ENCODE results near the gene PDE6A.
"Not testable (repeated sequence)": the region's sequence is repeated elsewhere in the genome, so short reads cannot be mapped to it uniquely, and the experiment has no call there.

Gene PDE6A

GRCh38 chr5:149870232-149870631 lies 74.4 kb downstream of the PDE6A start:
- DNase-seq (ENCODE audit: low read depth) = no peak
- TF ChIP-seq CTCF (IDR thresholded peaks at IDR 0.05; ENCODE audit: insufficient read depth, low read depth, low read length, missing control alignments) = no peak
- H3K4me3 ChIP-seq (ENCODE audit: low read depth, low read length) = no peak overlapping the region

DNA sequence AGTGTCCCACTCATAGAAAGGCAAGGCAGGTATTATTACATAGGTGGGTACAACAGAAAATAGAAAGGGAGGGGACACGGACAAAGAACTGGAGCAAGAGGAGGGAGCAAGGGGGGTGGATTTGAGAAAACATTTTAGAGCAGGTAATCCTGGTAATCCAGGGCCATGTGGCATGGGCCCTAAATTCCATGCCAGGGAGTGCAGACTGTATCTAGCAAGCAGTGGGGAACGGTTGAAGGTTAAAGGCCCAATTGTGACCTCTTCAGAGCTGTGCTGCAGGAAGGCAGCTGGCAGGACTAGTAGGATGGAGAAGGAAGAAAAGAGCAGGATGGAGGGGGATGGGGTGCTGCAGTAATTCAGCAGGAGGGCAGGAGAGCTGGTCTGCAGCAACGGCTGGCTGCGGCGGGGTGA lies 75.2 kb downstream of the PDE6A start:
- no peak overlapping the region for H3K4me3 ChIP-seq (ENCODE audit: low read depth, low read length)
- no peak for DNase-seq (ENCODE audit: low read depth)
- no peak for TF ChIP-seq CTCF (IDR thresholded peaks at IDR 0.05; ENCODE audit: insufficient read depth, low read depth, low read length, missing control alignments)

GRCh38 chr5:149865746-149866145 lies 78.8 kb downstream of the PDE6A start:
- no peak for TF ChIP-seq CTCF (IDR thresholded peaks at IDR 0.05; ENCODE audit: insufficient read depth, low read depth, low read length, missing control alignments)
- H3K4me3 ChIP-seq (ENCODE audit: low read depth, low read length) = no peak overlapping the region
- no peak for DNase-seq (ENCODE audit: low read depth)

DNA sequence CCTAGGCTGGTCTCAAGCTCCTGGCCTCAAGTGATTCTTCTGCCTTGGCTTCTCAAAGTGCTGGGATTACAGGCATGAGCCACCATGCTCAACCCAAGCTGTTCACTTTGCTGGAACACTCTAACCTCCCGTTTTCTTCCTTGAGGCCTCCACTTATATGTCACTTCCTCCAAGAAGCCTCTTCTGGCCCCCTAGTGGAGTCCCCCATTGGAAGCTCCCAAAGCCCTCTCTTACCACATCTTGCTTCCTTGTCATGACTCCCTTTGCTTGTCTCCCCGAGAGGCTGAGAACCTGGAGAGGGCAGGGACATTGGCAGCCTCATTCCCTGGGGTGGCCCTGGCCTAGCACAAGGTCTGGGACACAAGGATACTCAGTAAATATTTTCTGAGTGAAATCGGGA lies 80.8 kb downstream of the PDE6A start:
- DNase-seq (ENCODE audit: low read depth) = no peak
- no peak for TF ChIP-seq CTCF (IDR thresholded peaks at IDR 0.05; ENCODE audit: insufficient read depth, low read depth, low read length, missing control alignments)
- no peak overlapping the region for H3K4me3 ChIP-seq (ENCODE audit: low read depth, low read length)

GRCh38 chr5:149863176-149863575 lies 81.4 kb downstream of the PDE6A start:
- no peak for DNase-seq (ENCODE audit: low read depth)
- H3K4me3 ChIP-seq (ENCODE audit: low read depth, low read length) = no peak overlapping the region
- TF ChIP-seq CTCF (IDR thresholded peaks at IDR 0.05; ENCODE audit: insufficient read depth, low read depth, low read length, missing control alignments) = no peak

GRCh38 chr5:149860801-149861322 lies 83.7 kb downstream of the PDE6A start:
- no peak overlapping the region for H3K4me3 ChIP-seq (ENCODE audit: low read depth, low read length)
- peak; percentile 75 for DNase-seq (ENCODE audit: low read depth)
- TF ChIP-seq CTCF (IDR thresholded peaks at IDR 0.05; ENCODE audit: insufficient read depth, low read depth, low read length, missing control alignments) = no peak

- no peak for DNase-seq (ENCODE audit: low read depth)
- H3K4me3 ChIP-seq (ENCODE audit: low read depth, low read length) = no peak overlapping the region
- no peak for TF ChIP-seq CTCF (IDR thresholded peaks at IDR 0.05; ENCODE audit: insufficient read depth, low read depth, low read length, missing control alignments)
These were observed 84.8 kb downstream of the PDE6A start for GRCh38 chr5:149859746-149860145.

DNA sequence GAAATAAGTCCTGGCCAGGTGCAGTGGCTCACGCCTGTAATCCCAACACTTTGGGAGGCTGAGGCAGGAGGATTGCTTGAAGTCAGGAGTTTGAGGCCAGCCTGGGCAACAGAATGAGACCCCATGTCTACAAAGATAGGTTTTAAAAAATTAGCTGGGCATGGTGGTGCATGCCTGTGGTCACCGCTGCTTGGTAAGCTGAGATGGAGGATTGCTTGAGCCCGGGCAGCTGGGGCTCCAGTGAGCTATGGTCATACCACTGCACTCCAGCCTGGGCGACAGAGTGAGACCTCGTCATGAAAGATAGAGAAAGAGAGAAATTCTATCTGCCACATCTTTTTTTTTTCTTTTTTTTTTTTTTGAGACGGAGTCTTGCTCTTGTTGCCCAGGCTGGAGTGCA lies 86.1 kb downstream of the PDE6A start:
- not testable (repeated sequence) for DNase-seq (ENCODE audit: low read depth); H3K4me3 ChIP-seq (ENCODE audit: low read depth, low read length)
